Activated CD4-positive, alpha-beta T cell treated with anti-CD3 and anti-CD28 coated beads, Interleukin-2, amount 50 U/mL, for 16 hours (primary cell): ENCODE data around the gene SPIRE1.
"Not testable (repeated sequence)": the region's sequence is repeated elsewhere in the genome, so short reads cannot be mapped to it uniquely, and the experiment has no call there.

Source experiments
- DNase-seq: peaks from one replicate; pipeline ENCODE4 v3.0.0-alpha.2; 2020

SPIRE1 gene

DNA sequence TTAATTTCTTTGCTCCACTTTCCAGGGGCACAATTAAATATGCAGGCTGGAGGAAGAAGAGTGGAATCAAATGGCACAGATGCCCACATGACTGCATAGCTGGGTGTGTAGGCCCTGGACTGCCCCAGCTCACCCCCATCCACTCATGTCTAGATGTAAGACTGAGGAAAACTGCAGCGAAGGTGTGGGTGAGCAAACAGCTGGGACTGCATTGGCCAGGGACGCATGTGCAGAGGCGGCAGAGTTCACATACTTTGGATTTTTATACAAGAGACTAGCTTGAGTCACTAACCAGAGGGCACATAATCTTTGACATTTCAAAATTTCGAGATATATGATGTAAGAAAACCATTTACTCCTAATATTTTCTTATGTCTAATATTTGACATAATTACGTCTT lies 60.1 kb downstream of the SPIRE1 start:
- no peak for DNase-seq

GRCh38 chr18:12595571-12596255 lies 62.2 kb downstream of the SPIRE1 start:
- no peak for DNase-seq

DNA sequence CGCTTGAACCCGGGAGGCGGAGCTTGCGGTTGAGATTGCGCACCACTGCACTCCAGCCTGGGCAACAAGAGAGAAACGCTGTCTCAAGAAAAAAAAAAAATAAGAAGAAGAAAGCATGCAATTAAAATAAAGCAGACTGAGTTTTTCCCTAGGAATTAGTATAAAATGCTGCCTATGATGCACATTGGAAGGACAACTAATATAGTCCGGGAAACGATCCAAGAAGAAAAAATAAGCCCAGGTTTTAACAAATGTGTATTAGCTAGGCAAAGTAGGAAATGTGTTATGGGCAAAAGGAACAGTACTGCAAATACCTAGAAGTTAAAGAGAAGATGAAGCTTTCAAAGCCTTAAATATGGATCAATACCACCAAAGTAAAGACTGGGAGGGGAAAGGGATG lies 64.0 kb downstream of the SPIRE1 start:
- no peak for DNase-seq

DNA sequence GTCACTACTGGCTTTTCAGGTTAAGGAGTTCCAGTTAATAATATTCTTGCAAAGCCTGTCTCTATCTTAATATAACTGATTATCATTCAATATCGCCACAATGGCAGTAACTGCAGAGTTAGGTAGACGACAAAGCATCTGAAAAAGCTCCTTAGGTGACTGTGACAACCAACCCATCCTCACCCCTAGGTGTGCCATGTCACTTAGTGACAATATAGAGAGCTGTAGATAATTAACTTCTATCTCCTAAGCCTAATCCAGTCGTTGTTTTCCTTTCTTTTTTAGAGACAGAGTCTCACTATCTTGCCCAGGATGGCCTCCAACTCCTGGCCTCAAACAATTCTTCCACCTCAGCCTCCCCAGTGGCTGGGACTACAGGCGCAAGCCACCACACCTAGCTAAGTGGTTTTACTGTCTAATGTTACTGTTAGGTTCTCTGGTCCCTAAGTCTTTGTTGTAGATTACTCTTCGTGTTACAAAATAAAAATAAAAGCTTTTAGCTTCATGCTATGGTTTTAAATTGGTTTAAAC lies 65.2 kb downstream of the SPIRE1 start:
- DNase-seq: no peak

DNA sequence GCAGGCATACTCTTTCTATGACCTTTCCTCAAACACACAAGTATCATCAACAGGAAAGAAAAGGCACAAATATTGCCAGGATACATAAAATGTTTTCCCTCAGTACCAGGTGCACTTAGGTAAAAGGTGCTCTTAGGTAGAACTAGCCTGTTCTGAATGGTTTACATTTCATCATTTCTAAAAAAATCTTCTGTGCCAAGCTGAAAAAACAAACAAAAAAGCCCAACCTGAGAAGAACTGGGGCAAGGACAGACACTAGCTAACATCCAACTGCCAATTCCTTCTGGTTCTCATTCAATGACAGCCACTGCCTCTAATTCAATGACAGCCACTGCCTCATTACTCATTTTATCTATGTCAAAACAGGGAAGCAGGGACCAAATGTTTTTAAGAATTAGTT lies 68.5 kb downstream of the SPIRE1 start:
- DNase-seq: no peak

DNA sequence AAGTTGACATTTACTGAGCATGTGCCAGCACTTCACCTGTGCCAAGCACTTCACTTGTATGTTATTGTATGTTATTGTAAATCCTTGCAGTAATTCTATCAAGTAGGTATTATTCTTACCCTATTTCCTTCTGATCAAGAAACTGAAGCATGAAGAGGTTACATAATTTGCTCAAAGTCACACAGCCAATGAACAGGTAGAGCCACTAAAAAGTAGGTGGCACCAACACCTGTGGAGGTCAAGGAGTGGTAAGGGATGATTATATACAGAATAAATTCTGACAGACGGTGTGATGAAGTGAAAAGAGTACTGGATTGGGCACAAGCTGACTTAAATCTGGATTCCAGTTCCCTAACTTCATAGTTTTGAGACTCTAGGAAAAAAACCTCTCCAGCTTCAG lies 71.0 kb downstream of the SPIRE1 start:
- DNase-seq: no peak

DNA sequence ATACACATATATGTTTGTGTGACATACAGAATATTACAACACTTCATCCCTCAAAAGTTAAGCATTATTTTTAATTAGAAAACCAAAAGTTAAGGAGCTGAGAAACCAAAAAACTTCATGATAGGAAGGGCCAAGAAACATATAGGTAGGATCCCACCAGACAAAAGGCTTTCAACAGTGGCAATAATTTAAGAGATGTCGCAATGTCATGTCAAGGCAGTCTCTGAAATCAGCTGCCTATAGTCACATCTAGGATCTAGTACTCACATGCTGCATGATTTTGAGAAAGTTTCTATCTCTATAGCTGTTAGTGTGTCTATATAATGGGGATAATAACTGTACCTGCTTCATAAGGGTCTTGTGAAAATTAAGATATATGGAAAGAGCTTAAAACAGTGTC lies 72.7 kb downstream of the SPIRE1 start:
- no peak for DNase-seq

DNA sequence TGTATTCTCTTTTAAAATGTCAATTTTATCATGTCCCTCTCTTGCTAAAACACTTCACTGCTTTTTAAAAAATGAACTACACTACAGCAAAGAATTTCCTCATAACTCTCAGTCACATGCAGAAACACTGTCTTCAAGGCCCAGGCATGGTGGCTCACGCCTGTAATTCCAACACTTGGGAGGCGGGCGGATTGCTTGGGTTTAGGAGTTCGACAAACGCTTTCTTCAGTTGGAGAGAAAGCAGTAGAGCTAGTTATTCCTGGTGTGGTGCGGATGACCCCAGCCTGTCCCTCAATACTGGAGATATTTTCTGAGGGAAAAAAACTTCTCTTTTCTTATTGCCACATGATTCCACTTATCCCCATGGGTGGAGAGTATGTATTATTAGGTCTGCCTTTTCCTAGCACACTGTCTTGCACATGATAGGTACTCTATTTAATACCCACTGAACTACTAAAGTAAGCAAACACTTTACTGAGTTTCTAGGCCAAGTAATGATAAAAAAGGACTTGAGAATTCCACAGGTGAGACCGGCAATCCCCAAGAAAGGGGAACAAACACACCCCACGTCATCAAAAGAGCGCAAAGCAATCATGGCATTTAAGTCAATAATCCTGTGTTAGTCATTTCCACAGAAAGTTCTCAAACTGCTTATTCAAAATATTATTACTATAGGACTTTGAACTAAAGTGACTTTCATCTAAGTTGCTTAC lies 77.1 kb downstream of the SPIRE1 start:
- DNase-seq: no peak

DNA sequence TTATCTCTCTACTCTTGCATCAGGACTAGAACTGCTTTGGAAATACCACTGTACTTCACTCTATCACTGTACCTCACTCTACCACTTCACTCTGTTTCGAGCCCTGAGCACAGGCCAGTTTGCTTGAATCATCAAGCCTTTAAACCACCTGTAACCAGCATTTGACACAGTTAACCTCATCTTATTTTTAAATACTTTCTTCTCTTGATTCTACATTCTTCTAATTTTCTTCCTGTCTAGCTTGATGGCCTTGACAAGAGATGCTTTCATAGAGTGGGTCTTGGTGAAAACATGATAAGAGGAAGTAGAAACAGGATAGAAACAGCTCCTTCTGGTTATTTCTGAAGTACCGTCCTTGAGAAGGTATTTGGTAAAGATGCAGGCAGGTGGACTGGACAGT lies 78.1 kb downstream of the SPIRE1 start:
- DNase-seq: no peak

DNA sequence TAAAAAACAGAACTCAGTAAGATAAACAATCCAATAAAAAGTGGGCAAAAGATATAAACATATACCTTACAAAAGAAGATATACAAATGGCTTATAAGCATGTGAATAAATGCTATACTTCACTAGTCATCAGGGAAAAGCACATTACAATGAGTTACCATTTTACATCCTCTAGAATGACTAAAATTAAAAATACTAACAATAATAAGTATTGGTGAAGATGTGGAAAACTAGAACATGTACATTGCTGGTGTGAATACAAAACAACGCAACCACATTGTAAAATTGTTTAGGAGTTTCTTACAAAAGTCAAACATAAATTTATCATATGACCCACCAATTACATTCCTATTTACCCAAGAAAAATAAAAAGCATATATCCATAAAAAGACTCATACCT lies 80.1 kb downstream of the SPIRE1 start:
- DNase-seq: no peak

DNA sequence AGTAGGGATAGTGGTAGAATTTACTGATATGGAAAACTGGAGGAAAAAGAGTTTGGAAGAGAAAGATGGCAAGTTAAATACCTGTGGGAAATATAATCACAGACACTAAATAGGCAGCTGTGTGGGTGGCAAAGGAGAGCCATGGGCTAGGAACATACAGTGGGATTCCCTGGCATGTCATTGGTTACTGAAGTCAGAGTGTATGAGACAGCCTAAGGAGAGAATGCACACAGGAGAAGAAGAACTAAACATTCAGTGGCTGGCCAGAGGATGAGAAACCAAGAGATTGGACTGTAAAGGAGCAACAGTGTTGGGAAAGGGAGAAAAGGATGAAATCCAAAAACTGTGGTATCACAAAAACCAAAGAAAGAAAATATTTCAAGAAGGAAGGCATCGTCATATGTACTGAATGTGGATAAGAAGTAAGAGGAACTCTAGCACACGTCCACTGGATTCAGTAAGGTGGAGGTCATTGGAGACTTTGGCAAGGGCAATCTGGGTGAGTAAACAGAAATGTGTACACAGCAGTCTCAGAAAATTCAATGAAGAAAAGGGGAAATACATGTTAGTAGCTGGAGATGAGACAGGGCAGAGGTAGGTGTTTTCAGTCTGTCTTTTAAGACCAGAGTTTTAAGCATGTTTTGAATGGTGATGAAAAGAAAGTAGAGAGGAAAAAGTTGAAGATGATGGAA lies 83.3 kb downstream of the SPIRE1 start:
- no peak for DNase-seq

- no peak for DNase-seq
Measured at GRCh38 chr18:12571630-12572029, 86.3 kb downstream of the SPIRE1 start.

GRCh38 chr18:12569791-12570190 lies 88.1 kb downstream of the SPIRE1 start:
- no peak for DNase-seq

DNA sequence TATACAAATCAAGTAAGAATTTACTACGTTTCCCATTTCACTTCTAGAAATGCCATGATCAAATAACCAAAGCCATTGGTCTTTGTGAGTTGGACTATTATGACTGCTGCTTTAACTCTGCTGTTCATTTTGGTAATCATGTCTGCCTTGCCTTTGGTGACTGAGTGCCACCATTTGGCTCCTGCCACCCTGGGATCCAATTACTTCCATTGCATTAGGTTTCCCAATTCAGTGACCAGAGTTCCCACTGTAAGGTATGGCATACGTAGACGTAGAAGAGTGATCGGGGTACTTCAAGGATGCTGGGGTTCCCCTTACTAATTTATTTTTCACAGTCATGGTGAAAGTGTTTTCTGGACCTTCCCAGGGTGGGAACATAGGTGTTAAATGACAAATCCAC lies 90.1 kb downstream of the SPIRE1 start:
- no peak for DNase-seq

DNA sequence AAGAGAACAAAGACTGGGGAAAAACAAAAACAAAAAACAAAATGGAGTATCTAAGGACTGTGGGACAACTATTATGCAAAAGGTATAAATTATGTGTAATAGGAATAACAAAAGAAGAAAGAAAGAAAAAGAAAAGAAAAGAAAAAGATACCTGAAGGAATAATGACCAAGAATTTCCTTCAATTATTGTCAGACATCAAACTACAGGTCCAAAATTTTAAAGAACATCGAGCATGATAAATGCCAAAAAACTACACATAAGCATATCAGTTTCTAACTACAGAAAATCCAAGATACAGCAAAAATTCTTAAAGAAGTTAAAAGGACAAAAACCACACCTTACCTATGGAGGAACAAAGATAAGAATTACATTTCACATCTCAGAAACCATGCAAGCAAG lies 93.0 kb downstream of the SPIRE1 start:
- no peak for DNase-seq

DNA sequence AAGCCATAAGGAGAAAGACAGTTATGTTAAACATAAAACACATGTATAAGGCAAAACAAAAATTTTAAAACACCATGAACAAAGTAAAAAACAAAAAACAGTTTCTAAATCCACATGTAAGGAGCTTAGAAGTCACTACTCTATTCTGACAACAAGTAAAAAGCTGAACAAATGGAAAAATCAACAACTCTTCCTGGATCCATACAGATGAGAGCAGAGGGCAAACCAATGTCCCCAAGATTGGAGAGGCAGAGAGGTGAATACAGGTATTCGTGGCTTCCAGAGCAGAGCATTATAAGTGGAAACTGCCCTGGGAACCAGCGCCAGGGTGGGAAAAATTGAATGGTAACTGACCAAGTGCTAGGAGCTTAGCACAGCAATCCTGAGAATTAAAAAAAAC lies 93.5 kb downstream of the SPIRE1 start:
- no peak for DNase-seq

GRCh38 chr18:12560600-12560999 lies 97.3 kb downstream of the SPIRE1 start:
- DNase-seq: not testable (repeated sequence)

- DNase-seq: no peak
Measured at GRCh38 chr18:12559319-12559718, 98.6 kb downstream of the SPIRE1 start.

- DNase-seq: no peak
Measured at GRCh38 chr18:12556946-12557806, 100.7 kb downstream of the SPIRE1 start.

DNA sequence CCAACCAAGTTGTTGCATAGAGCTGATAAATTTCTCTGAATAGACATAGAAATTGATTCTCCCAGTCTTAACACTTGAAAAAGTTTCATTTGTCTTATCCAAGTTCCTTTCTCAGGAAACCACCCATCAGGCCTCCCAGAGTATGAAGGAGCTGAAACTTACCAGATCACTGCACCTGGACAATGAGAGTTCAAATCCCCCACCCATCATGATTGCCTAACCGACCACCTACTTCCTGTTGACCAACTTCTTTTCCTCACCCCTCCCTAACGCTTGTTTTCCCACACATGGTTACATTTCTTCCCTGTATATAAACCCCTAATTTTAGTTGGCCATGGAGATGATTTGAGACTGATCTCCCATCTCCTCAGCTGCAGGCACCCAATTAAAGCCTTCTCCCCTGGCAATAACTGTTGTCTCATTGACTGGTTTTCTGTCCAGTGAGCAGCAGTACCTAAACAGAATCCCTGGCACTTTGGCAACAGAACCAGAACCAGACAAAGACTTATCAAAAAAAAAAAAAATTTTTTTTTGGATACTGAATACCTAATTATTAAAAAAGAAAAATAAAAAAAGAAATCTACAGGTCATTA lies 103.0 kb downstream of the SPIRE1 start:
- DNase-seq: no peak

GRCh38 chr18:12552879-12553242 lies 105.0 kb downstream of the SPIRE1 start:
- DNase-seq: no peak
